HL-60 (cell line): ENCODE data around the gene RUNX1.

Source experiments
- DNase-seq, 2 experiments: peaks; one replicate each; pipeline ENCODE4 v3.0.0-alpha.2; 2010 to 2020; ENCODE audit warnings: low read depth in 1 of 2, low spot score in 1 of 2
- H3K27ac ChIP-seq: fragments of 250-450 bp; sonication (Bioruptor Pico); replicated peaks from 2 replicates; pipeline ENCODE4 v1.5.1; 2020; ENCODE audit warnings: mild to moderate bottlenecking, moderate library complexity
- H3K27me3 ChIP-seq: fragments of 250-450 bp; sonication (Bioruptor Pico); 2 replicates; pipeline ENCODE4 v1.5.1; 2021; ENCODE audit warnings: mild to moderate bottlenecking, moderate library complexity; ENCODE audit not compliant: insufficient read depth, poor library complexity, severe bottlenecking
- H3K4me3 ChIP-seq: replicated peaks from 2 replicates; pipeline ENCODE4 v1.5.1; 2011; ENCODE audit warnings: mild to moderate bottlenecking, control low read depth, low read length; ENCODE audit not compliant: insufficient read depth
- GABPA ChIP-seq: IDR thresholded peaks from 2 replicates; pipeline ENCODE4 v1.6.1; 2012; ENCODE audit warnings: low read depth
- POLR2AphosphoS5 ChIP-seq: IDR thresholded peaks from 2 replicates; pipeline ENCODE4 v1.6.1; 2012; ENCODE audit warnings: low read depth
- SPI1 ChIP-seq: IDR thresholded peaks from 2 replicates; pipeline ENCODE4 v1.6.1; 2012; ENCODE audit warnings: low read depth, mild to moderate bottlenecking, borderline replicate concordance
- TF ChIP-seq, protein P1 (sequence below): IDR thresholded peaks from 2 replicates; pipeline ENCODE4 v1.6.1; 2012; ENCODE audit warnings: low read depth; ENCODE audit not compliant: insufficient replicate concordance
- TF ChIP-seq, protein P2 (sequence below): IDR thresholded peaks from one replicate; pipeline ENCODE4 v1.5.1; 2011; ENCODE audit warnings: low read length, control low read depth, inconsistent platforms; ENCODE audit not compliant: insufficient read depth

Gene RUNX1

DNA sequence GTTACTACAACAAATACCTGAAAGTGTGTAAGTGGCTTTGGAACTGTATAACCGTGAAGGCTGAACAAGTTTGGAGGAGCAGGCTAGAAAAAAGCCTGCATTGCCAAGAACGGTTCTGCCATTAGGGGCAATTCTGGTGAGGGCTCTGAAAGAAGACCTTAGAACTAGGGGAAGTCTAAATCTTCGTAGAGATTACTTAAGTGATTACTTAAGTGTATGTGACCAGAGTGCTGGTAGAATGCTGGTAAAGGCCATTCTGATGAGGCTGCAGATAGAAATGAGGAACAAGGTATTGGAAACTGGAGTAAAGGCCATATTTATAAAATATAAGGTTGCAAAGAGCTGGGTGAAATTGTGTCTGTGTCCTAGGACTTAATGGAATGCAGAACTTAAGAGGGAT, 222.3 kb downstream of the RUNX1 start:
- Histone ChIP-seq H3K27me3 (no peaks in the 10 kb centered on the region), H3K4me3 (no peak overlapping the region), H3K27ac (no peak overlapping the region)
- peak in 1 of 2 experiments; percentile 27 for DNase-seq
- TF ChIP-seq, protein P1, sequence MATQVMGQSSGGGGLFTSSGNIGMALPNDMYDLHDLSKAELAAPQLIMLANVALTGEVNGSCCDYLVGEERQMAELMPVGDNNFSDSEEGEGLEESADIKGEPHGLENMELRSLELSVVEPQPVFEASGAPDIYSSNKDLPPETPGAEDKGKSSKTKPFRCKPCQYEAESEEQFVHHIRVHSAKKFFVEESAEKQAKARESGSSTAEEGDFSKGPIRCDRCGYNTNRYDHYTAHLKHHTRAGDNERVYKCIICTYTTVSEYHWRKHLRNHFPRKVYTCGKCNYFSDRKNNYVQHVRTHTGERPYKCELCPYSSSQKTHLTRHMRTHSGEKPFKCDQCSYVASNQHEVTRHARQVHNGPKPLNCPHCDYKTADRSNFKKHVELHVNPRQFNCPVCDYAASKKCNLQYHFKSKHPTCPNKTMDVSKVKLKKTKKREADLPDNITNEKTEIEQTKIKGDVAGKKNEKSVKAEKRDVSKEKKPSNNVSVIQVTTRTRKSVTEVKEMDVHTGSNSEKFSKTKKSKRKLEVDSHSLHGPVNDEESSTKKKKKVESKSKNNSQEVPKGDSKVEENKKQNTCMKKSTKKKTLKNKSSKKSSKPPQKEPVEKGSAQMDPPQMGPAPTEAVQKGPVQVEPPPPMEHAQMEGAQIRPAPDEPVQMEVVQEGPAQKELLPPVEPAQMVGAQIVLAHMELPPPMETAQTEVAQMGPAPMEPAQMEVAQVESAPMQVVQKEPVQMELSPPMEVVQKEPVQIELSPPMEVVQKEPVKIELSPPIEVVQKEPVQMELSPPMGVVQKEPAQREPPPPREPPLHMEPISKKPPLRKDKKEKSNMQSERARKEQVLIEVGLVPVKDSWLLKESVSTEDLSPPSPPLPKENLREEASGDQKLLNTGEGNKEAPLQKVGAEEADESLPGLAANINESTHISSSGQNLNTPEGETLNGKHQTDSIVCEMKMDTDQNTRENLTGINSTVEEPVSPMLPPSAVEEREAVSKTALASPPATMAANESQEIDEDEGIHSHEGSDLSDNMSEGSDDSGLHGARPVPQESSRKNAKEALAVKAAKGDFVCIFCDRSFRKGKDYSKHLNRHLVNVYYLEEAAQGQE, result no peak
- TF ChIP-seq POLR2AphosphoS5 (no peak), SPI1 (0 out of 2 replicates have a peak, but pooled peaks have one; percentile 7), GABPA (no peak)

DNA sequence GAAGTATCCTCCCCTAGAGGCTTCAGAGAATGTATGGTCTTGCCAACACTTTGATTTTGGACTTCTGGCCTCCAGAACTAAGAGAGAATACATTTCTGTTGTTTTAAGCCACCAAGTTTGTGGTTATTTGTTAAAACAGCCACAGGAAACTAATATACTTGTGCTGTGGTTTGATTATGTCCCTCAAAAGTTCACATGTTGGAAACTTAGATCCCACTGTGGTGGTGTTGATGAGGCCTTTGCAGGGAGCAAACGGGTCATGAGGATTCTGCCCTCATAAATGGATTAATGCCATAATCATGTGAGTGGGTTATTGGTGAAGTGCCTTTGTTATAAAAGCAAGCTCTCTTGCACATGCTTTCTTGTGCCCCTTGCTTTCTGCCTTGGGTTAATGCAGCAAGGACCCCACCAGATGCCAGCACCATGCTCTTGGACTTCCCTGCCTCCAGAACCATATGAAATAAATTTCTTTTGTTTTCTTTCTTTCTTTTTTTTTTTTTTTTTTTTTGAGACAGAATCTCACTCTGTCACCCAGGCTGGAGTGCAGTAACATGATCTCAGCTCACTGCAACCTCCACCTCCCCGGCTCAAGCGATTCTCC, 223.1 kb downstream of the RUNX1 start:
- no peak overlapping the region for H3K4me3 ChIP-seq
- DNase-seq, result no peak
- H3K27ac ChIP-seq, result no peak overlapping the region
- H3K27me3 ChIP-seq, result no peaks in the 10 kb centered on the region
- TF ChIP-seq POLR2AphosphoS5 (no peak), GABPA (no peak), SPI1 (no peak)
- TF ChIP-seq, protein P1, result no peak
- TF ChIP-seq, protein P2, sequence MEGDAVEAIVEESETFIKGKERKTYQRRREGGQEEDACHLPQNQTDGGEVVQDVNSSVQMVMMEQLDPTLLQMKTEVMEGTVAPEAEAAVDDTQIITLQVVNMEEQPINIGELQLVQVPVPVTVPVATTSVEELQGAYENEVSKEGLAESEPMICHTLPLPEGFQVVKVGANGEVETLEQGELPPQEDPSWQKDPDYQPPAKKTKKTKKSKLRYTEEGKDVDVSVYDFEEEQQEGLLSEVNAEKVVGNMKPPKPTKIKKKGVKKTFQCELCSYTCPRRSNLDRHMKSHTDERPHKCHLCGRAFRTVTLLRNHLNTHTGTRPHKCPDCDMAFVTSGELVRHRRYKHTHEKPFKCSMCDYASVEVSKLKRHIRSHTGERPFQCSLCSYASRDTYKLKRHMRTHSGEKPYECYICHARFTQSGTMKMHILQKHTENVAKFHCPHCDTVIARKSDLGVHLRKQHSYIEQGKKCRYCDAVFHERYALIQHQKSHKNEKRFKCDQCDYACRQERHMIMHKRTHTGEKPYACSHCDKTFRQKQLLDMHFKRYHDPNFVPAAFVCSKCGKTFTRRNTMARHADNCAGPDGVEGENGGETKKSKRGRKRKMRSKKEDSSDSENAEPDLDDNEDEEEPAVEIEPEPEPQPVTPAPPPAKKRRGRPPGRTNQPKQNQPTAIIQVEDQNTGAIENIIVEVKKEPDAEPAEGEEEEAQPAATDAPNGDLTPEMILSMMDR, result no peak

DNA sequence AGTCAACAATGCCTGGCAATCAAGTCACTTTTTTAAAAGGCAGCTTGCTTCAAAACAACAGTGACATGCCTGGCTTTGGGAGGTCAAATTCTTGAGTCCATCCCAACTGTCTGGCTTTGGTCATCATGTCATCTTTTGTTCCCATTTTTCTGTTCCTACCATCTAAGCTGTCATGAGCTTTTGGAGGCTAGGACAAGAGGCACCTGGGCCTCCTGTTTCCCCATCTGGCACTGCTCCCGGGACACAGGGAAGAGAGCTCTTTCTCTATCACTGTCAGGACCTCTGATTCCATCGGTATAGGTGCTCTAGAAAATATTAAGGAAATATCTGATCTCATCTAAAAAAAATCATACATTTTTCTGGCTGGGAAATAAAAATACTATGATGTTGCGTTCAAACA, 224.0 kb downstream of the RUNX1 start:
- Histone ChIP-seq H3K27ac (no peak overlapping the region), H3K27me3 (no peaks in the 10 kb centered on the region)
- TF ChIP-seq SPI1 (no peak), GABPA (no peak), POLR2AphosphoS5 (no peak)
- TF ChIP-seq, protein P2, result no peak
- TF ChIP-seq, protein P1, result no peak

More for the DNA sequence above, 224.0 kb downstream of the RUNX1 start:
- H3K4me3 ChIP-seq, result no peak overlapping the region
- DNase-seq, result no peak
